Neuron (in vitro differentiated cells): ENCODE results near the gene RHO.

Source experiments
- H2AFZ ChIP-seq: one replicate; pipeline ENCODE4 v1.6.1; 2013; ENCODE audit warnings: low read depth, mild to moderate bottlenecking, inconsistent platforms, low read length, moderate library complexity
- H3K27me3 ChIP-seq: one replicate; pipeline ENCODE4 v1.6.1; 2013; ENCODE audit warnings: low read length; ENCODE audit not compliant: insufficient read depth
- H3K36me3 ChIP-seq: one replicate; pipeline ENCODE4 v1.6.1; 2013; ENCODE audit warnings: low read length; ENCODE audit not compliant: insufficient read depth
- H3K4me1 ChIP-seq: one replicate; pipeline ENCODE4 v1.6.1; 2013; ENCODE audit warnings: low read length; ENCODE audit not compliant: insufficient read depth
- H3K4me3 ChIP-seq: 2 replicates; pipeline ENCODE4 v1.5.1; 2013; ENCODE audit warnings: mild to moderate bottlenecking, low read length, moderate library complexity
- H3K9me3 ChIP-seq: one replicate; pipeline ENCODE4 v1.6.1; 2013; ENCODE audit warnings: low read length

Gene RHO

DNA sequence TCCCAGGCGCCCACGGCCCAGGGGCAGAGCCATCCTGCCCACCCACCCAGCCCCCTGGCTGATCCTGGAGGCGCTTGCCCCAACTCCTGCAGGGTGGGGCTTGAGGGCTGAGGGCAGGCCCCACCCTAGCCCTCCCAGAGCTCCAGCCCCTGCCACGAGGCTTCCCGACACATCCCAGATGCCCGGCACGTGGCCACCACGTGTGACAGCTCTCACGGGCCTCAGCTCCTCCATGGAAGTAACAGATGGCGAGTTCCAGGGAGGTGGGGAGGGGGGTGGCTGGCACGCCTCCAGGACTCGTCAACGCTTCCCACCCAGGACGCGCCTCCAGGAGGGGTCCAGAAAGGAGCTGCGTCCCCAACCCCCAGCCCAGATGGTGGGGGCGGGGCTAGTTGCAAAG is 48.9 kb downstream of the RHO start:
- H3K36me3 ChIP-seq: no peaks in the 10 kb centered on the region
- no peaks in the 10 kb centered on the region for H3K4me1 ChIP-seq
- no peaks in the 10 kb centered on the region for H3K9me3 ChIP-seq
- H2AFZ ChIP-seq: no peak overlapping the region
- H3K4me3 ChIP-seq: no peak overlapping the region
- H3K27me3 ChIP-seq: no peaks in the 10 kb centered on the region

- H3K4me3 ChIP-seq: no peak overlapping the region
- H3K36me3 ChIP-seq: no peaks in the 10 kb centered on the region
- no peak overlapping the region for H2AFZ ChIP-seq
Measured at GRCh38 chr3:129577925-129578786, 49.7 kb downstream of the RHO start.

DNA sequence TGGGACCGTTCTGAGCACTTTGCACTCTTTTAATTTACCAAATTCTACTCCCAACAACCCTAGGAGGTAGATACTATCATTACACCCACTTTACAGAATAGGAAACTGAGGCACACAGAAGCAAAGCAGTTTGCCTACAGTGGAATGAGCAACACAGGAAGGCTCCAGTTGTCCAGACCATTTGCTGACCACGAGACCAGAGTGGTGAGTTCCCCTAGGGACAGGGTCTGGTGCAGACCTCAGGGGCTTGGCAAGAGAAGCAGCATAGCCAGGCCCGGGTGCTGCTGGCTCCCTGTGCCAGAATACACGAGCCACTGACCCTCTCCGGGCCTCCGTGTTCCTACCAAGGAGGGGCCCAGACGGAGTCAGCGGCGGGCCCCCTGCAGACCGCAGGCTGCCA is 51.6 kb downstream of the RHO start:
- Histone ChIP-seq H3K4me1 (no peaks in the 10 kb centered on the region), H3K4me3 (no peak overlapping the region), H3K36me3 (no peaks in the 10 kb centered on the region), H2AFZ (no peak overlapping the region), H3K27me3 (no peaks in the 10 kb centered on the region), H3K9me3 (no peaks in the 10 kb centered on the region)

More at GRCh38 chr3:129577925-129578786, 49.7 kb downstream of the RHO start:
- H3K9me3 ChIP-seq: no peaks in the 10 kb centered on the region
- no peaks in the 10 kb centered on the region for H3K27me3 ChIP-seq
- no peaks in the 10 kb centered on the region for H3K4me1 ChIP-seq

GRCh38 chr3:129581623-129582022 is 53.2 kb downstream of the RHO start:
- H3K9me3 ChIP-seq: no peaks in the 10 kb centered on the region
- no peaks in the 10 kb centered on the region for H3K4me1 ChIP-seq
- no peak overlapping the region for H2AFZ ChIP-seq
- no peaks in the 10 kb centered on the region for H3K36me3 ChIP-seq
- H3K4me3 ChIP-seq: no peak overlapping the region
- H3K27me3 ChIP-seq: no peaks in the 10 kb centered on the region

DNA sequence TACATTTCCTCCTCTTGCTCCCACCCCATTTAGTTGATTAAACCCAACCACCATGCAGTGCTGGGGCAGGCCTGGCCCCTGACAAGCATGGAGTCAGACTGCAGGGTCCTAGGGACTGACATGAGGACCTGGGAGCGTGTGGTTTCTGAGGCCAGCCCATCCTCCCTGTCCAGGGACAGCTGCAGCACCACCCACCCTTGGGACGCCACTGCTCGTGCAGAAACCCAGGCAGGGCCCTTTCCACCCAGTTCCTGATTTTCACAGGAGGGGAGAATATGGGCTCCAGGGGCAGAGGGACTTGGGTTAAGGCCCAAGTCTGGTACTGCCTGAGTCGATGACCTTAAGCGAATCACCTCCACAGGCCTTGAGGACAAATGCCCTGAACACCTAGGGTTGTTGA is 54.4 kb downstream of the RHO start:
- Histone ChIP-seq H3K27me3 (no peaks in the 10 kb centered on the region), H3K9me3 (no peaks in the 10 kb centered on the region), H3K36me3 (no peaks in the 10 kb centered on the region), H3K4me1 (no peaks in the 10 kb centered on the region), H3K4me3 (no peak overlapping the region), H2AFZ (no peak overlapping the region)

- no peaks in the 10 kb centered on the region for H3K27me3 ChIP-seq
- no peak overlapping the region for H2AFZ ChIP-seq
- H3K4me1 ChIP-seq: no peaks in the 10 kb centered on the region
- no peaks in the 10 kb centered on the region for H3K9me3 ChIP-seq
- no peaks in the 10 kb centered on the region for H3K36me3 ChIP-seq
- H3K4me3 ChIP-seq: no peak overlapping the region
Measured at GRCh38 chr3:129583289-129583688, 54.9 kb downstream of the RHO start.

DNA sequence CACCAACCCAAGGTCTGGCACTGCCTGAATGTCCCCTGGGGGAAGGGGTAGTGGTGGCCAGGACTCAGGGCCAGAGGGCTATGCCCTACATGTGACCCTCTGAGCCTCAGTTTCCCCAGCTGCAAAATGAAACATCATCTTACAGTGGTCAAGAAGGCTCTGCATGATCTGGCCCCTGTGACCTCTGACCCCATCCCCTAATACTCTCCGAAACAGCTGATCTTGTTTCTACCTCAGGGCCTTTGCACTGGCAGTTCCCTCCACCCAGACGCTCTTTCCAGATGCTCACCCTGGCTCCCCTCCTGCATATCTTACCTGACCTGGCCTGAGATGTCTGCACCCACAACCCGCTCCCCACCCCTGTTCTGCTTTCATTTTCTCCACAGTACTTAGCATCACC is 56.2 kb downstream of the RHO start:
- no peak overlapping the region for H2AFZ ChIP-seq
- no peaks in the 10 kb centered on the region for H3K36me3 ChIP-seq
- no peaks in the 10 kb centered on the region for H3K9me3 ChIP-seq
- no peaks in the 10 kb centered on the region for H3K27me3 ChIP-seq
- peaks cover 4% of the 10 kb centered on the region for H3K4me1 ChIP-seq
- no peak overlapping the region for H3K4me3 ChIP-seq
